Activated CD4-positive, alpha-beta memory T cell treated with anti-CD3 and anti-CD28 coated beads, Interleukin-2, amount 10 ng/mL, durations not matched to agents 7 days and 5 days (primary cell): ENCODE measurements around the gene DUSP12. TPM values are rescaled to one million over a fixed set of nuclear protein-coding genes. Genes with fewer than 3 reads are reported as not detected.
"Not testable (repeated sequence)": the region's sequence is repeated elsewhere in the genome, so short reads cannot be mapped to it uniquely, and the experiment has no call there.

Experiments used
- CTCF ChIA-PET: fragments of 350-600 bp; sonication (Branson Sonifier 250); formaldehyde crosslinking; loops from one replicate; lab custom pipeline; 2021; ENCODE audit warnings: antibody characterized with exemption, inconsistent platforms; lab: Charles Lee
- POLR2A ChIA-PET: fragments of 350-600 bp; sonication (Branson Sonifier 250); formaldehyde crosslinking; loops from one replicate; lab custom pipeline; 2021; ENCODE audit warnings: antibody characterized with exemption; lab: Charles Lee
- DNase-seq: peaks from one replicate; pipeline ENCODE4 v3.0.0-alpha.2; 2020
- H3K27ac Mint-ChIP-seq: one replicate; pipeline ENCODE4 v1.8.0; 2021; ENCODE audit warnings: mild to moderate bottlenecking, mixed read lengths
- H3K27me3 Mint-ChIP-seq: one replicate; pipeline ENCODE4 v1.8.0; 2021; ENCODE audit warnings: mixed read lengths
- H3K36me3 Mint-ChIP-seq: one replicate; pipeline ENCODE4 v1.8.0; 2021; ENCODE audit warnings: low read depth, mixed read lengths
- H3K4me1 Mint-ChIP-seq: one replicate; pipeline ENCODE4 v1.8.0; 2021; ENCODE audit warnings: mixed read lengths
- H3K4me3 Mint-ChIP-seq: one replicate; pipeline ENCODE4 v1.8.0; 2021; ENCODE audit warnings: mild to moderate bottlenecking, mixed read lengths
- H3K9me3 Mint-ChIP-seq: one replicate; pipeline ENCODE4 v1.8.0; 2021; ENCODE audit warnings: mixed read lengths
- total RNA-seq, 2 experiments: library from RNA; stranded (reverse); gene quantifications; one replicate each; pipeline ENCODE4 v1.2.3, GENCODE V29; 2021

Gene DUSP12
- total RNA-seq, 2 experiments from 2014 or later, result 23.4 to 23.5 TPM

- peaks cover 10% of the 10 kb centered on the region for H3K36me3 Mint-ChIP-seq
- DNase-seq, result peak; percentile 85
- H3K9me3 Mint-ChIP-seq, result no peaks in the 10 kb centered on the region
- no peaks in the 10 kb centered on the region for H3K27me3 Mint-ChIP-seq
- ChIA-PET POLR2A (interaction anchor here (0.6 to 2.1 kb wide), 8 partner anchors 10 to 737 kb away, joined by 3 to 27 read pairs (median 3); partner anchors contain the start of genes DUSP12 and TOMM40L), CTCF (interaction anchor here (0.7 to 2.1 kb wide), 4 partner anchors 13 to 271 kb away, joined by 3 to 8 read pairs (median 4); partner anchors contain the start of gene DUSP12)
- peak within 1 kb of the TSS; percentile 91 for H3K27ac Mint-ChIP-seq
- H3K4me3 Mint-ChIP-seq, result peak within 1 kb of the TSS; percentile 97
- H3K4me1 Mint-ChIP-seq, result peaks cover 60% of the 10 kb centered on the region
Measured at GRCh38 chr1:161766102-161766981, 16.8 kb downstream of the DUSP12 start, which contains the start of gene ATF6. Gene ATF6, plus strand, starts transcription at chr1:161766320. Its CDS starts 41 bp downstream, at chr1:161766361.

- CTCF ChIA-PET, result interaction anchor here (2.1 kb wide), 1 partner anchor 19 kb away, joined by 8 read pairs; the partner anchor contains the start of gene DUSP12
- Mint-ChIP-seq H3K27me3 (no peaks in the 10 kb centered on the region), H3K27ac (no peak overlapping the region), H3K4me3 (peak overlapping the region; percentile 24), H3K36me3 (peaks cover 10% of the 10 kb centered on the region), H3K9me3 (no peaks in the 10 kb centered on the region), H3K4me1 (peaks cover 50% of the 10 kb centered on the region)
- DNase-seq, result no peak
- POLR2A ChIA-PET, result no interaction called here
Measured at GRCh38 chr1:161768461-161768860, 18.9 kb downstream of the DUSP12 start.

- no peak for DNase-seq
- CTCF ChIA-PET, result no interaction called here
- POLR2A ChIA-PET, result interaction anchor here (1.2 to 1.5 kb wide), 3 partner anchors 16 to 23 kb away, joined by 3 to 4 read pairs (median 3); partner anchors contain the start of gene DUSP12
- Mint-ChIP-seq H3K9me3 (no peaks in the 10 kb centered on the region), H3K36me3 (peaks cover 10% of the 10 kb centered on the region), H3K27ac (no peak overlapping the region), H3K4me3 (no peak overlapping the region), H3K4me1 (peaks cover 49% of the 10 kb centered on the region), H3K27me3 (no peaks in the 10 kb centered on the region)
Measured at GRCh38 chr1:161768986-161769672, 19.5 kb downstream of the DUSP12 start.

- not testable (repeated sequence) for DNase-seq, H3K27me3 Mint-ChIP-seq, H3K9me3 Mint-ChIP-seq, H3K27ac Mint-ChIP-seq, H3K4me3 Mint-ChIP-seq, H3K36me3 Mint-ChIP-seq
- CTCF ChIA-PET, result interaction anchor here (0.5 kb wide), 1 partner anchor 267 kb away, joined by 3 read pairs; no protein-coding TSS in a partner anchor
- POLR2A ChIA-PET, result interaction anchor here (1.2 to 1.5 kb wide), 3 partner anchors 17 to 22 kb away, joined by 3 to 4 read pairs (median 3); partner anchors contain the start of gene DUSP12
- peaks cover 49% of the 10 kb centered on the region for H3K4me1 Mint-ChIP-seq
Measured at GRCh38 chr1:161769673-161770045, 20.1 kb downstream of the DUSP12 start.

GRCh38 chr1:161770250-161770649, 20.7 kb downstream of the DUSP12 start:
- H3K36me3 Mint-ChIP-seq, result peaks cover 10% of the 10 kb centered on the region
- H3K4me3 Mint-ChIP-seq, result no peak overlapping the region
- POLR2A ChIA-PET, result interaction anchor here (1.2 to 1.5 kb wide), 3 partner anchors 17 to 22 kb away, joined by 3 to 4 read pairs (median 3); partner anchors contain the start of gene DUSP12

GRCh38 chr1:161771161-161771560, 21.6 kb downstream of the DUSP12 start:
- Mint-ChIP-seq H3K9me3 (no peaks in the 10 kb centered on the region), H3K4me3 (no peak overlapping the region), H3K36me3 (peaks cover 10% of the 10 kb centered on the region), H3K4me1 (peaks cover 38% of the 10 kb centered on the region), H3K27me3 (no peaks in the 10 kb centered on the region), H3K27ac (no peak overlapping the region)
- DNase-seq, result no peak
- ChIA-PET CTCF (interaction anchor here (1.1 to 1.9 kb wide), 4 partner anchors 9 to 266 kb away, joined by 3 to 13 read pairs (median 5); no protein-coding TSS in a partner anchor), POLR2A (interaction anchor here (1.0 to 1.7 kb wide), 3 partner anchors 11 to 21 kb away, joined by 3 to 9 read pairs (median 6); partner anchors contain the start of gene DUSP12)

More at GRCh38 chr1:161770250-161770649, 20.7 kb downstream of the DUSP12 start:
- H3K4me1 Mint-ChIP-seq, result peaks cover 44% of the 10 kb centered on the region
- H3K9me3 Mint-ChIP-seq, result no peaks in the 10 kb centered on the region
- CTCF ChIA-PET, result interaction anchor here (0.5 kb wide), 1 partner anchor 267 kb away, joined by 3 read pairs; no protein-coding TSS in a partner anchor
- no peaks in the 10 kb centered on the region for H3K27me3 Mint-ChIP-seq
- DNase-seq, result no peak
- H3K27ac Mint-ChIP-seq, result no peak overlapping the region

GRCh38 chr1:161771973-161772372, 22.4 kb downstream of the DUSP12 start:
- no peaks in the 10 kb centered on the region for H3K9me3 Mint-ChIP-seq
- H3K27ac Mint-ChIP-seq, result no peak overlapping the region
- peaks cover 6% of the 10 kb centered on the region for H3K36me3 Mint-ChIP-seq
- no peak overlapping the region for H3K4me3 Mint-ChIP-seq
- POLR2A ChIA-PET, result interaction anchor here (0.7 to 1.7 kb wide), 5 partner anchors 11 to 22 kb away, joined by 3 to 9 read pairs (median 3); partner anchors contain the start of gene DUSP12
- CTCF ChIA-PET, result interaction anchor here (0.8 to 1.9 kb wide), 6 partner anchors 9 to 284 kb away, joined by 3 to 13 read pairs (median 4); no protein-coding TSS in a partner anchor
- no peaks in the 10 kb centered on the region for H3K27me3 Mint-ChIP-seq
- H3K4me1 Mint-ChIP-seq, result peaks cover 32% of the 10 kb centered on the region
- no peak for DNase-seq

GRCh38 chr1:161772397-161772796, 22.8 kb downstream of the DUSP12 start:
- Mint-ChIP-seq H3K9me3 (no peaks in the 10 kb centered on the region), H3K27ac (no peak overlapping the region), H3K4me1 (peaks cover 28% of the 10 kb centered on the region), H3K27me3 (no peaks in the 10 kb centered on the region), H3K4me3 (no peak overlapping the region), H3K36me3 (peaks cover 6% of the 10 kb centered on the region)
- no peak for DNase-seq
- POLR2A ChIA-PET, result interaction anchor here (0.6 to 1.7 kb wide), 5 partner anchors 14 to 23 kb away, joined by 3 to 9 read pairs (median 3); partner anchors contain the start of gene DUSP12
- CTCF ChIA-PET, result interaction anchor here (0.8 to 1.9 kb wide), 7 partner anchors 10 to 285 kb away, joined by 3 to 13 read pairs (median 4); no protein-coding TSS in a partner anchor

- Mint-ChIP-seq H3K27me3 (no peaks in the 10 kb centered on the region), H3K27ac (no peak overlapping the region), H3K36me3 (peaks cover 3% of the 10 kb centered on the region), H3K4me1 (peaks cover 18% of the 10 kb centered on the region), H3K4me3 (no peak overlapping the region), H3K9me3 (no peaks in the 10 kb centered on the region)
- ChIA-PET POLR2A (no interaction called here), CTCF (no interaction called here)
- DNase-seq, result no peak
Measured at GRCh38 chr1:161773791-161774190, 24.2 kb downstream of the DUSP12 start.

GRCh38 chr1:161777261-161777660, 27.7 kb downstream of the DUSP12 start:
- Mint-ChIP-seq H3K27me3 (no peaks in the 10 kb centered on the region), H3K4me3 (no peak overlapping the region), H3K27ac (no peak overlapping the region), H3K9me3 (no peaks in the 10 kb centered on the region), H3K4me1 (peaks cover 10% of the 10 kb centered on the region), H3K36me3 (peaks cover 2% of the 10 kb centered on the region)
- ChIA-PET CTCF (no interaction called here), POLR2A (interaction anchor here (1.1 kb wide), 1 partner anchor 28 kb away, joined by 4 read pairs; the partner anchor contains the start of gene DUSP12)
- DNase-seq, result no peak

GRCh38 chr1:161778522-161778921, 28.9 kb downstream of the DUSP12 start:
- Mint-ChIP-seq H3K9me3 (no peaks in the 10 kb centered on the region), H3K4me1 (peaks cover 7% of the 10 kb centered on the region), H3K27ac (no peak overlapping the region), H3K36me3 (peaks cover 10% of the 10 kb centered on the region), H3K4me3 (no peak overlapping the region), H3K27me3 (no peaks in the 10 kb centered on the region)
- ChIA-PET POLR2A (no interaction called here), CTCF (interaction anchor here (1.0 kb wide), 1 partner anchor 14 kb away, joined by 7 read pairs; no protein-coding TSS in a partner anchor)
- DNase-seq, result no peak

- H3K27ac Mint-ChIP-seq, result no peak overlapping the region
- CTCF ChIA-PET, result no interaction called here
- POLR2A ChIA-PET, result no interaction called here
Measured at GRCh38 chr1:161779393-161779792, 29.8 kb downstream of the DUSP12 start.

More at GRCh38 chr1:161779393-161779792, 29.8 kb downstream of the DUSP12 start:
- H3K9me3 Mint-ChIP-seq, result no peaks in the 10 kb centered on the region
- H3K4me1 Mint-ChIP-seq, result peaks cover 2% of the 10 kb centered on the region
- H3K27me3 Mint-ChIP-seq, result no peaks in the 10 kb centered on the region
- peaks cover 18% of the 10 kb centered on the region for H3K36me3 Mint-ChIP-seq
- no peak overlapping the region for H3K4me3 Mint-ChIP-seq
- no peak for DNase-seq
